ENCODE measurements around the gene MPND. TPM values are rescaled to one million over a fixed set of nuclear protein-coding genes. Genes with fewer than 3 reads are reported as not detected.

MPND gene
- total RNA-seq, 4 donors from 2014 or later: 5.3 to 9.2 (median 7.6) TPM

- intact Hi-C loops (cut with DNase I): no loop called here
- H3K4me1 ChIP-seq: peaks cover 67 to 88% (median 80%) of the 10 kb centered on the region in 4 donors
- H3K27me3 ChIP-seq: no peaks in the 10 kb centered on the region
- 55% methylated on average over 12 of the region's 15 CpGs for WGBS
- H3K36me3 ChIP-seq: peaks cover 0 to 28% (median 9%) of the 10 kb centered on the region in 4 donors
- peak overlapping the region; percentile 12 to 97 (median 42) for H3K27ac ChIP-seq (replicated peaks in 1 of 4)
- no peak for DNase-seq (ENCODE audit: extremely low spot score)
- no peaks in the 10 kb centered on the region for H3K9me3 ChIP-seq
- H3K4me3 ChIP-seq: no peak overlapping the region
- TF ChIP-seq POLR2A (IDR thresholded peaks at IDR 0.05; ENCODE audit: low read depth): no peak
- no peak for TF ChIP-seq POLR2AphosphoS5 (IDR thresholded peaks at IDR 0.05)
- no peak for TF ChIP-seq CTCF (IDR thresholded peaks at IDR 0.05)
- no peak for TF ChIP-seq EP300 (IDR thresholded peaks at IDR 0.05)
Observed at GRCh38 chr19:4396949-4397783, 53.8 kb downstream of the MPND start.

DNA sequence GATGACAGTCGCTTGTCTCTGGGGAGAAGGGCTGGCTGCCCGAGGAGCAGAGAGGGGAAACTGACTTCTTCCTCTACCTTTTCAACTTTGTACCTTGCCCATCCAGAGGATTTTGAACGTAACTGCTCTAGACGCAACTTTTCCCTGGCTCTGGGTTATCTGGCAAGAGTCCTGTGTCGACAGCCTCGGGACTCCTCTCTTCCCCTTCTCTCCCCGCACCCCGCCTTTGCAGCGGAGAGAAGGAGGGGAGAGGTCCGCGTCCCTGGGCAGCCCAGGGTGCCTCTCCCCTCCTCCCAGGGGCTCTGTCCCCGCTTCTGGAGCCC is 56.4 kb downstream of the MPND start:
- WGBS: 0% methylated on average over 12 of the region's 12 CpGs
- intact Hi-C loops (cut with DNase I): loop anchor here (2.0 kb wide), 1 partner anchor 57 kb away; the partner anchor contains the start of gene MPND

DNA sequence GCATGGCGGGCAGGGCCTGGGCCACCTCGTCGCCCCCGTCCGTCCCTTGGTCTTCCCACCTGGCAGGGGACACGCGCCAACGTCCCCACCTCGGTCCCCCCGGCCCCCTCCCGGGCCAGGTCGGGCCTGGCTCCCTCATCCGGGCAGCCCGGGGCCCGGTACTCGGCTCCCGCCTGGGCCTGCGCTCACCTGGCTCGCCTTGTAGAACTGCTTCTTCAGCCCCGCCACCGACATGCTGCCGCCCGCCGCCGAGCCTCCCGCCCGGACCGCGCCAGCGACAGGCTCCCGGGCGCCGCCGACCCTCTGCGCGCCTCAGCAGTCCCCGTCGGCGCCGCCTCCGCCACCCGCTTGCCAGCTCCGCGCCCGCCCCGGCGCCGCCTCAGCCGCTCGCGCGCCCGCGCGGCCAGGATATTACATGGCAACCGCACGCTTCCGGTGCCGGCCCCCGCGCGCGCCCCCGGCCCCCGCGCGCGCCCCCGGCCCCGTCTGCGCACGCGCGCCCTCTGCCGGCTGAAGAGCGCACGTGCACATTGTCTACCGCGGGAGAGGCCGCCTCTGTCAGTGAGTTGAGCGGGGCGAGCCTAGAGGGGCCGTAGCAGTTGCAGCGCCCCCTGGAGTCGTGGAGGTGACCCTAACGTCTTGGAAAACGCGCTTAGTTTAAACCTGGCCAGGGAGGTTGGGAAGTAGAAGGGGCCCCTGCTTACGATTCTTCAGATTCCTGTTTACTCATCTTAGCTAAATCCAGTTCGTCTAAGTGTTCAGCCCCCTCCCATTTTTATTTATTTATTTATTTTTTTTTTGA is 57.0 kb downstream of the MPND start, which contains the start of gene SH3GL1:
SH3GL1 (minus strand) TSS at position 413 of the 802 bp plus-strand sequence; CDS start at position 234, 179 bp downstream.
- no peaks in the 10 kb centered on the region for H3K27me3 ChIP-seq
- intact Hi-C loops (cut with DNase I): no loop called here
- H3K27ac ChIP-seq (replicated peaks in 1 of 4): peak within 1 kb of the TSS; percentile 97 to 99 (median 98)
- peaks cover 0 to 14% (median 6%) of the 10 kb centered on the region in 4 donors for H3K36me3 ChIP-seq
- DNase-seq (ENCODE audit: extremely low spot score): peak; percentile 98
- peak within 1 kb of the TSS; percentile 93 to 99 (median 96) for H3K4me3 ChIP-seq
- 1% methylated on average over 15 of the region's 90 CpGs for WGBS
- TF ChIP-seq POLR2A (IDR thresholded peaks at IDR 0.05; ENCODE audit: low read depth) (peak; percentile 18), POLR2AphosphoS5 (IDR thresholded peaks at IDR 0.05) (peak; percentile 60 to 92), EP300 (IDR thresholded peaks at IDR 0.05) (no peak), CTCF (IDR thresholded peaks at IDR 0.05) (peak; percentile 91 to 100 (median 92))
- H3K9me3 ChIP-seq: no peaks in the 10 kb centered on the region
- peaks cover 51 to 68% (median 61%) of the 10 kb centered on the region in 4 donors for H3K4me1 ChIP-seq

More for the DNA sequence above, 56.4 kb downstream of the MPND start:
- Histone ChIP-seq H3K4me1 (peaks cover 51 to 74% (median 66%) of the 10 kb centered on the region in 4 donors), H3K4me3 (peak overlapping the region; percentile 93 to 99 (median 96)), H3K27me3 (no peaks in the 10 kb centered on the region), H3K27ac (replicated peaks in 1 of 4) (peak overlapping the region; percentile 97 to 99 (median 98)), H3K9me3 (no peaks in the 10 kb centered on the region), H3K36me3 (peaks cover 0 to 19% (median 9%) of the 10 kb centered on the region in 4 donors)
- TF ChIP-seq POLR2AphosphoS5 (IDR thresholded peaks at IDR 0.05): no peak
- TF ChIP-seq POLR2A (IDR thresholded peaks at IDR 0.05; ENCODE audit: low read depth): no peak
- TF ChIP-seq EP300 (IDR thresholded peaks at IDR 0.05): no peak
- TF ChIP-seq CTCF (IDR thresholded peaks at IDR 0.05): no peak
- DNase-seq (ENCODE audit: extremely low spot score): no peak

- intact Hi-C loops (cut with DNase I): no loop called here
- 2% methylated on average over 8 of the region's 8 CpGs for WGBS
- TF ChIP-seq EP300 (IDR thresholded peaks at IDR 0.05) (no peak), POLR2A (IDR thresholded peaks at IDR 0.05; ENCODE audit: low read depth) (no peak), POLR2AphosphoS5 (IDR thresholded peaks at IDR 0.05) (no peak), CTCF (IDR thresholded peaks at IDR 0.05) (no peak)
Observed at GRCh38 chr19:4401769-4402170, 58.4 kb downstream of the MPND start.

More at GRCh38 chr19:4401769-4402170, 58.4 kb downstream of the MPND start:
- Histone ChIP-seq H3K9me3 (no peaks in the 10 kb centered on the region), H3K27ac (replicated peaks in 1 of 4) (peak overlapping the region; percentile 87 to 94 (median 92)), H3K27me3 (no peaks in the 10 kb centered on the region), H3K36me3 (peaks cover 0 to 7% (median 2%) of the 10 kb centered on the region in 4 donors), H3K4me3 (peak overlapping the region; percentile 78 to 98 (median 88)), H3K4me1 (peaks cover 47 to 59% (median 54%) of the 10 kb centered on the region in 4 donors)
- DNase-seq (ENCODE audit: extremely low spot score): no peak

Measured in esophagus muscularis mucosa (tissue), 4 donors.